Brain (organoid and tissue), 1 donor: Measurements from ENCODE around the gene OPN1MW. TPM values are rescaled to one million over a fixed set of nuclear protein-coding genes. Genes with fewer than 3 reads are reported as not detected.

Source experiments
- polyA plus RNA-seq: library from polyadenylated mRNA; stranded (reverse); fragments of 350-450 nt; fragmentation: Illumina TruSeq; extraction: RNeasy Lipid Tissue Mini Kit (QIAGEN cat#74804); gene quantifications from one replicate; pipeline ENCODE4 v1.2.3, GENCODE V29; 2015; ENCODE audit warnings: low read depth, low replicate concordance; ENCODE audit not compliant: insufficient read depth

OPN1MW gene
- polyA plus RNA-seq, 1 donor from 2014 or later, result not detected

Other genes with a start within 250 kb of the OPN1MW start
- gene NAA10, start 247.6 kb upstream of the OPN1MW start, polyA plus RNA-seq, result 118 TPM
- gene RENBP, start 238.0 kb upstream of the OPN1MW start, polyA plus RNA-seq, result 16.6 TPM
- gene HCFC1, start 210.8 kb upstream of the OPN1MW start, polyA plus RNA-seq, result 81.4 TPM
- gene TMEM187, start 209.8 kb upstream of the OPN1MW start, polyA plus RNA-seq, result 11.9 TPM
- 76.3 TPM for gene IRAK1, start 162.7 kb upstream of the OPN1MW start, polyA plus RNA-seq
- 40.8 TPM for gene MECP2, start 84.9 kb upstream of the OPN1MW start, polyA plus RNA-seq
- gene OPN1LW, start 38.4 kb upstream of the OPN1MW start, polyA plus RNA-seq, result not detected
- not detected for gene OPN1MW2, start 37.2 kb downstream of the OPN1MW start, polyA plus RNA-seq
- not detected for gene OPN1MW3, start 75.0 kb downstream of the OPN1MW start, polyA plus RNA-seq
- not detected for gene TEX28, start 112.5 kb downstream of the OPN1MW start, polyA plus RNA-seq
- 0.41 TPM for gene TKTL1, start 113.2 kb downstream of the OPN1MW start, polyA plus RNA-seq
- gene FLNA, start 192.0 kb downstream of the OPN1MW start, polyA plus RNA-seq, result 334 TPM
- 111 TPM for gene EMD, start 196.7 kb downstream of the OPN1MW start, polyA plus RNA-seq
- 5,372 TPM for gene RPL10, start 215.8 kb downstream of the OPN1MW start, polyA plus RNA-seq
- 30.0 TPM for gene DNASE1L1, start 226.7 kb downstream of the OPN1MW start, polyA plus RNA-seq
- 23.3 TPM for gene TAFAZZIN, start 228.9 kb downstream of the OPN1MW start, polyA plus RNA-seq
- gene ATP6AP1, start 246.1 kb downstream of the OPN1MW start, polyA plus RNA-seq, result 270 TPM